Retina (tissue), 1 donor: ENCODE measurements around the gene KRT6C.
"Not testable (repeated sequence)": the region's sequence is repeated elsewhere in the genome, so short reads cannot be mapped to it uniquely, and the experiment has no call there.

Source experiments
- DNase-seq: peaks from one replicate; pipeline ENCODE4 v3.0.0-alpha.2; 2016

Gene KRT6C

GRCh38 chr12:52473768-52474167 lies at the start of gene KRT6C:
TSS of gene KRT6C (minus strand) at chr12:52473805. CDS start at chr12:52473737, 68 bp downstream.
- no peak for DNase-seq

GRCh38 chr12:52522346-52523011 lies 48.9 kb upstream of the KRT6C start:
- DNase-seq: no peak

- DNase-seq: no peak
Measured at GRCh38 chr12:52521568-52522266, 48.1 kb upstream of the KRT6C start.

- DNase-seq: no peak
Measured at GRCh38 chr12:52521175-52521567, 47.6 kb upstream of the KRT6C start.

- DNase-seq: no peak
Measured at GRCh38 chr12:52519826-52520662, 46.4 kb upstream of the KRT6C start, which contains the start of gene KRT5. TSS of gene KRT5 (minus strand) at chr12:52520394. CDS start at chr12:52520296, 98 bp downstream.

GRCh38 chr12:52519387-52519703 lies 45.7 kb upstream of the KRT6C start:
- DNase-seq: no peak

GRCh38 chr12:52518574-52519386 lies 45.2 kb upstream of the KRT6C start:
- no peak for DNase-seq

GRCh38 chr12:52517888-52518287 lies 44.3 kb upstream of the KRT6C start:
- no peak for DNase-seq

GRCh38 chr12:52517005-52517835 lies 43.6 kb upstream of the KRT6C start:
- DNase-seq: no peak

- no peak for DNase-seq
Measured at GRCh38 chr12:52515927-52516831, 42.6 kb upstream of the KRT6C start.

- DNase-seq: no peak
Measured at GRCh38 chr12:52515319-52515646, 41.7 kb upstream of the KRT6C start.

- DNase-seq: no peak
Measured at GRCh38 chr12:52514471-52515318, 41.1 kb upstream of the KRT6C start.

- DNase-seq: no peak
Measured at GRCh38 chr12:52513736-52514135, 40.1 kb upstream of the KRT6C start.

- DNase-seq: no peak
Measured at GRCh38 chr12:52508211-52508610, 34.6 kb upstream of the KRT6C start.

GRCh38 chr12:52506858-52507715 lies 33.5 kb upstream of the KRT6C start:
- peak; percentile 33 for DNase-seq

GRCh38 chr12:52502877-52503276 lies 29.3 kb upstream of the KRT6C start:
- no peak for DNase-seq

- DNase-seq: no peak
Measured at GRCh38 chr12:52501490-52501889, 27.9 kb upstream of the KRT6C start.

GRCh38 chr12:52500574-52500973 lies 27.0 kb upstream of the KRT6C start:
- not testable (repeated sequence) for DNase-seq
